GM19463 (cell line): ENCODE data around the gene ANO8.
"Not testable (repeated sequence)": the region's sequence is repeated elsewhere in the genome, so short reads cannot be mapped to it uniquely, and the experiment has no call there.

ENCODE experiments used
- ATAC-seq: cut with Tn5 transposase; IDR thresholded peaks from one replicate; pipeline ENCODE4 v1.9.1; 2021; ENCODE audit warnings: mild to moderate bottlenecking, moderate library complexity; ENCODE audit not compliant: unreplicated experiment

The ANO8 gene

DNA sequence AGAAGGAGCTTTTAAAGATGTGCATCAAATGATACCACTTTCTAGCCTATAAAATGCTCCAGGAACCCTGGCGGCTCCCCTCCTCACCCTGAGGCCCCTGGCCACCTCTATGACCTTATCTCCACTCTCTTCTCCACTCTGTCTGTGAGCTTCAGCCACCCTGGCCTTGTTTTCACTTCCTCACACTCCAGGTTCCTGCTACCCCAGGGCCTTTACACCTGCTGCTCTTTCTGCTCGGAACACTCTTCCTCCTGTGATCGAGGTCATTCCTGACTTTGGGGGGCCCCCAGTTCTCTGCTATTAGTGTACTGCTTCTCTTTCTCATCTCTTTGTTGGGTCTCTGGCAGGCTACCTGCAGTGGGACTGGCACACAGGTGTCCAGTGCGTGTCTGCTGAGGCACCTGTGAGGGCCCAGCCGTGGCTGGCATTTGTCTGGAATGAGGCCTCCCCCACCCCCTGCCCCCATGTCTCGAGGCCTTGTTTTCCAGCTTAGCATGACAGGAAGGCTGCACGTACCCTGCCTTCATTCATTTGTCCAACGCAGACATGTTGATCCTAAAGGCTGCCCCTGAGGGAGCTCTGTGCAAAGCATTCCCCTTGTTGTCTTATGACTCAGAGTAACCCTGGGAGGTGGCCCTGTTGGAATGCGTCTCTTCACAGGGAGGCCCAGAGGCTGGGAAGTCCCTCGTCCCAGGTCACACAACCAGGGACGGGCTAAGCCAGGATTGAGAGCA is 23.0 kb downstream of the ANO8 start:
- no peak for ATAC-seq

DNA sequence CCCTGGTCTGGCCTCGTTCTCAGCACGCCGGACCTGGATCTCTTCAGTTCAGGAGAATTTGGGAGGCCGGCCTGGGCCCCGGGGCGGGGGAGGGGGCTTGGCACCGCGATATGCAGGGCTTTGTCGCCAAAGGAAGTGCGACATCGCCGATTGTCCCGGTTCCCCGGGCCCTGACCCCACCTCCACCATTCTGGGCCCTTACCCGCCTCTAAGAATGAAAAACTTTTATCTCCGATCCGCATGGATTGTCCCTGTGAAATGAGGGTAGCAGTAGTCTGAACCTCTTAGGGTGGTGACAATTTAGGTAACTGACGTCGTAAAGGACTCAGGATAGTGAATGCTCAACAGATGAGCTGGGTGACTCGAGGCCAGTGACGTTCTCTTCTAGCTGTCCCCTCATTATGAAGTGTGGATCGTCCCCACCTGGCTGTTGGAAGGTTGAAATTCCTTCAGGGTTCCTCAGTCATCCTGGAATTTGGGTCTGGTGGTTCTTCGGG is 24.6 kb downstream of the ANO8 start:
- ATAC-seq: no peak

DNA sequence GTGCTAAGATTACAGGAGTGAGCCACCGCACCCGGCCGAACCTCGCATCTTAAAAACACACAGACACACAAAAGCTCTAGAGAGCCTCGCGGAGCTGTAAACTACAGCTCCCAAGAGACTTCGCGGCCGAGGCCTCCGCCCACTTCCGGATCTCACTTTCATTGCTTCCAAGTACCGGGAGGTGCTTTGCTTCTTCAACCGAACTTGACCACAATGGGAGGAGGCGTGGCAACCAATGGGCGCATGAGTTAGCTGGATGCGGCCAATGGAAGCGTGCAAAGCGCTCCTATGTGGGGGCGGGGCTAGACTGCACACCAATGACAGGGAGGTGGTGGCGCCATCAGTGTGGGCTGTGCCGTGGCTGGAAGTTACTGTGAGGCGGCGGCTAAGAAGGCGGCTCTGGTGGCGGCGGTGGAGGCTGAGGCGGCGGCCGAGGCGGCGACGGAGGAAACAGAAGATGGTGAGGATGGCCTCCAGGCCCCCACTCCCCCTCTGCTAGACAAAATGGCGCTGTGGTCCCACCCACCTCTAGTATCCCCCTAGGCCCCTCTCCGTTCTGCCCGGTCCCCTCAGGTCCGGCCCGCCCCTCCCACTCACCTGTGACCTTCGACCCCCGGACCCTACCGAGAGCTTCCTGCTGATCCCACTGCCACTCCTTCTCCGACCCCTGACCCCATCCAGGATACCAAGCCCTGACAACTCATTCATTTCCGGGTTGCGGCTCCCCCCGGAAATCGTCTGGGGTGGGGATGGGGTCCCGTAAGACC is 25.3 kb downstream of the ANO8 start, which contains the start of gene DDA1:
Gene DDA1 (plus strand): TSS at position 366 of the 767 bp plus-strand sequence. CDS start 92 bp downstream, at position 458.
- peak; percentile 68 for ATAC-seq

DNA sequence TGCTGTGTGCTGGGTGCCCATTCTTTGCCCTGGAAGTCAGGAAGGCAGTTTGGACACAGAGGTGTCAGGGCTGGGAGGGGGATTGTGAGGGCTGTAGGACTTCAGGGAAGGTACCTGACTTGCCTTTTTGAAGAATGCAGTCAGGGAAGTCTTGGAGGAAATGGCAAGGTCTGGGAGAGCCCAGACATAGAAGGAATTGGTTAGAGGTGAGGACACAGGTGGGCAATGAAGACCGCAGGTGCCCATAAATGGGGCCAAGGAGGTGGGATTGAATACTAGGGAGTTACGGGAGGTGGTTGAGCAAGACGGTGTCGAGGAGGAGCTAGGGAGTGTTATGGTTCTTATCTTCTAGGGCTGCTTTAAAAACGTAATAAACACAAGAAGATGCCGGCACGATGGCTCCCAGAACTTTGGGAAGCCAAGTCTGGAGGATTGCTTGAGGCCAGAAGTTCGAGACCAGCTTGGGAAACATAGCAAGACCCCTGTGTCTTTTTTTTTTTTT is 26.7 kb downstream of the ANO8 start:
- ATAC-seq: no peak

DNA sequence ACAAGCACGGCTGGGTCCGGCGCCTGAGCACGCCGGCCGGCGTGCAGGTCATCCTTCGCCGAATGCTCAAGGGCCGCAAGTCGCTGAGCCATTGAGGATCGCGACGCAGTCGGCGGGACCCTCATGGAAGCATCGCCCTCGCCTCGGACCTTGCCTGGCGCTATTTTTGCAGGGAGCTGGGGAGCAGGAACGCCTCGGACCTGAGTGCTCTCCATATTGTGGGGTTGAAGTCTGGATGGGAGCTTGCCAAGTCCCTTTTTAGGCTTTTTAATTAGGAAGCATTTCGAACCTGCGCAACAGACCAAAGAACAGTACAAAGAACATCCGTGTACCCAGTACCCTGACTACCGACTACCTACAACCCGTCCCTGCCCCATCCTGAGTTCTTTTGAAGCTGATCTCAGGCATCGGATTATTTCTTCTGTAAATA is 28.4 kb downstream of the ANO8 start:
- no peak for ATAC-seq

DNA sequence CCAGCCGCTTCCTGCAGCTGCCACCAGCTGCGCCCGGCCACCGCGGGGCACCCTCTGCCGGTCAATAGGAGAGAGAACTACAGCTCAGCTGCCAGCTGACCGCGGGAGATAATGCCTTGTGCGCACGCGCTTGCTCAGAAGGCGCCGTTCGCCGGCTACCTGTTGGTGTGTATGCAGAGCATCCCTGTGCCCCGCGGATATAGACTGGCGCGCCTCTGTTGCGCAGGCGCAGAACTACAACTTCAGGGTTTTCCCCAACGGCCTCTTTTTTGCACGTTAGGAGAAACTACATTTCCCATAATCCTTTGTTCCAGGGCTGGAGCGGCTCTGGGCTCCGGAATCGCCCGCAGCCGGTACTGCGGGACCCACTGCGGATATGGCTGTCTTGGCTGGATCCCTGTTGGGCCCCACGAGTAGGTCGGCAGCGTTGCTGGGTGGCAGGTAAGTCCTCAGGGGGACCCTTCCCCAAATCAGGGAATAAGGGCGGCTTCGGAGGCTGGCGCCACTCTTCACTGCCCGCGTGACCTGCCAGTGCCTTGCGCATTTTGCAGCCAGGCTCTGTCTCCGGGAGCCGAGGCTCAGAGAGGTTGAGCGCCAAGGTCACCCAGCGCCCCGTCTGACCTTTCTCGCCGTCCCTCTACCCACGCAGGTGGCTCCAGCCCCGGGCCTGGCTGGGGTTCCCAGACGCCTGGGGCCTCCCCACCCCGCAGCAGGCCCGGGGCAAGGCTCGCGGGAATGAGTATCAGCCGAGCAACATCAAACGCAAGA is 29.0 kb downstream of the ANO8 start, which contains the start of gene MRPL34:
Gene MRPL34 (plus strand): TSS at position 356 of the 768 bp plus-strand sequence. CDS start 21 bp downstream, at position 377.
- ATAC-seq: peak; percentile 58

DNA sequence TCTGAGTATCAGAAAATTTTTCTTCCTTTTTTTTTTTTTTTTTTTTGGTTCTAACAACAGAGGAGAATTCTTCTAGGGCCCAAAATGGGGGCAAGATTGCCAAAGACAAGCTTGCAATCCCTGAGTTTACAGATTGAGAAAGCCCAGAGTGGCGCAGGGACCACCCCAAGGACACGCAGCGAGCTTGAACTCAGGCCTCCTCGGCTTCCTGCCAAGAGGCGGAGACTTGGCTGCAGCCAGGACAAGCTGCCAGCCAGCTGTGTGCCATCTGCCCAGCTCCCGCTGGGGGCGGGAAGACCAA is 29.5 kb downstream of the ANO8 start:
- no peak for ATAC-seq

DNA sequence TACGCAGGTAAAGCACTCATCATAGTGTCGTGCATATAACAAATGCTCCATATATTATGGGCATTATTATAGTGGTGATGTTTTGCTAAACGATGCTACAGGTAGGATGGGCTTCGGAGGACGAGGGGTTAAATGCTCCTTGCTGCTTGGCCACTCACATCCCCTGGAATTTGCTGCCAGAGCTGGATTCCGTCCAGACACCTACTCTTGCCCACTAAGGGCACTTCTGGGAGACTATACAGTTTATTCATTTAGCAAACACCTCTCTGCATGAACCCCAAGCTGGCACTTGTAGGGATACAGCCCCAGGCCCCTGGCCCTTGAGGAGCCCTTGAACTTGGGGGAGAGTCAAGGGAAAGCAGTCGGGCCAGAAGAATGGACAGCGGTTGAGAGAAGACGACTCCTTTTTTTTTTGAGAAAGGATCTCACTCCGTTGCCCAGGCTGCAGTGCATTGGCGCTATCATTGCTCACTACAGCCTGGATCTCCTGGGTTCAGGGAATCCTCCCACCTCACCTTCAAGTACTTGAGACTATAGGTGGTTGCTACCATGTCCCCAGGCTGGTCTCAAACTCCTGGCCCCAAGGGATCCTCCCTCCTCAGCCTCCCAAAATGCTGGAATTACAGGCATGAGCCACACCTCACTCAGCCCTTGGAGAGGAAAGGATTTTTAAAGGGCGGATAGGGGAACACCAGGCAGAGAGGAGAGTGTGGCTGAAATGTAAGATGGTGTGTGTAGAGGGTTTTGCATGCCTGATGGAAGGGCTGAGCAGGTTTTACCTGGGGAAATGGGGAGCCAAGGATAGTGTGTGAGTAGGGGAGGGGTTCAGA is 30.1 kb downstream of the ANO8 start:
- no peak for ATAC-seq

DNA sequence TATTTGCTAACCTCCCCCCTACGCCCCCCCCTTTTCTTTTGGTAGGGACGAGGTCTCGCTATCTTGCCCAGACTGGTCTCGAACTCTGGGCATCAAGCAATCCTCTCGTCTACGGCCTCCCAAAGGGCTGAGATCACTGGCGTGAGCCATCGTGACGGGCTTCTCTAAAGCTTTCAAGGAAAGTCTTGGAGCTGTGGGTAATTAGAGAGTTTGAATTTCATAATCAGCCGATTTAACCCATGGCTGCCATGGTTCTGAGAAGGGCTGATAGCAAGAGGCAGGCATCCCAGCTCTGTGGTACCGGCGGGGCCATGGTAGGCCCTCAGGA is 30.8 kb downstream of the ANO8 start:
- ATAC-seq: no peak

DNA sequence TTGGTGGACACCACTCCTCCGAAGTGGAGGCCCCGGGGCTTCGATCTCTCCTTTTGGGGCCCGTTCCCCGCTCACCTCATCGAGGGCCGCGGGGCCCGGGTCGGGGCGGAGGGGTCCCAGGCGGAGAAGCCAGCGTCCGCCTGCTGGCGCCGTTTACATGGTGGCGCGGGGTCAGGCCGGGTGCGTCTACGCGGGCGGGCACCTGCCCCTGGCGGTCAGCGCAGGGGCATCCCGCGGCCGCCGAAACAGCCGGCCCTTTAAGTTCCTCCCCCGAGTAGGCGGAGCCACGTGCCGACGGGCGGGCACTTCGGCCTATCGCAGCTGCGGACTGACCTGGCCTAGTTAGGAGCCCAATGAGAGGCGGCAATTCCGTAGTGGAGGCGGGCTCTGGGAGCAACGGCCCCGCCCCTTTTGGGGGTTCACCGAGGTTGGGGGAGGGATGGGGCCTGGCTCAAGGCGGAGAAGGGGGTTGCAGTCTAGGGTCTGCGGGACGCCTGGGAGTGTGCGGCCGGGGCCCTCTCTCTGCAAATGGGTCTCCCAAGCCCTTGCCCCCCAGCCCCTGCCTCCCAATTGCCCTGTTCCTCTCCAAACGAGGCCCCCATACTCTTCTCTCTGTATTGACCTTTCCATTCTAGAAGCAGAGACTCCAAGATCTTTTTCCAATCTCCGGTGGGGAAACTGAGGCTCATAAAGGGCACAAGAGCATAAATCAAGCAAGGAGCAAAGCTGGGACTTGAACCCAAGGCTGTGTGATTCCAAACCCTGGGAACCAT is 31.3 kb downstream of the ANO8 start, which contains the start of gene ABHD8:
Gene ABHD8 (minus strand): TSS at position 259 of the 773 bp plus-strand sequence. CDS start 1,809 bp downstream, outside the sequence.
- ATAC-seq: peak; percentile 60

DNA sequence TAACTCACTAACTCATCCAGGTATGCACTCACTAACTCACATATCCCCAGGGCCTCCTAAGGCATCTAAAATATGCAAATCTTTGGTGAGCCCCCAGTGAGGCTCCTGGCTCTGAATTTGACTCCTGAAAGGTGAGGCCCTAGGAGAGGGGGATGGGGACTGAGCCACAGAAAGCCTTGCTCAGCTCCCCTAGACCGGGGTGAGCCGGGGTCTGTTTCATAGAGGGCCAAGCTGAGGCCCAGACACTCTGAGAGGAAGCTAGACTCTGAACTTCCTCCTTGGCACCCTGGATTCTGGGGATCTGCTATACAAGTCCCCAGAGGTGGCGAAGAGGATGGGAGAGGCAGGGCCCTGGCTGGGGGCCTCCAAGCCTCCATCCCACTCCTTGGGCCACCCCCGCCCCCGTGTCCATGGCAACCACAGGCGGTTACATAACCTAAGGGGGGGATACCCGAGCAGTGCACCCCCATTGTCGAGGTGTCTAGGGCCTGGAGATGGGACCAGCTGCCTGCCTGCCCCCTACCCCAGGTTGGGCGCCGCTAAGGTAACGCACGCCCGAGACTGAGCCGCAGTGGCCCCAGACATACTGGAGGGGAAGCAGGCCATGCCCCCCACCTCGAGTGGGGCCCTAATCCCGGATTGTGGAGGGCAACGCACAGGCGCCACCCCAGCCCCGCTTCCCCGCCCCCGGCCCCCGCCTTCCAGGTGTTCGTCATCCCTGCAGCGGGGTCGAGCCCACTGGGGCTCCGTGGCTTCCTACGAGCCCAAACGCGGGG is 32.1 kb downstream of the ANO8 start:
- no peak for ATAC-seq

DNA sequence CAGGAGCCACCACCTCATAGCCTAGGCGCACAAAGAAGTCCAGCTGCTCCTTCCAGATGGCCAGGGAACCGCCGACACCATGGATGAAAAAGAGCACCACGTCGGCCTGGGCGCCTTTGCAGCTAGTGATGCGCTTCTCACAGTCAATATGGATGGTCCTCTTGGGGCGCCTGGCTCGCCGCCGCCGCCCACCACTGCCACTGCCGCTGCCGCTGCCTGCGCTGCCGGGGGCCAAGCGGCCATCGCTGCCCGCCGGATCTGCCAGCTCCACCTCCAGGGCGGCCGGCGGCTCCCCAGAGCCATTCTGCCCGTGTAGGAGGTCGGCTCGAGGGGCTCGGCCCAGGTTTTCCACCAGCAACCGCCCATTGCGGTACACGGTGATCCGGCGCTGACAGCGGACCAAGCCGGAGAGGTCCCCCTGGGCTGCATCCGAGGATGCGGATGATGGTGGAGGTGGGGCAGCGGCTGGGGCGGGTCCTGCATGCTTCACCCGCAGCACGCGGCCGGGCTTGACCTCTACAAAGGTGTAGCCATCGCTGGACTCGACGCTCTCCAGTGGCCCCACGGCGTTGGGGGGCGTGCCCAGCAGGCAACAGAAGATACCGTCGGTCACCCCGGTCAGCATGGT is 33.5 kb downstream of the ANO8 start:
- ATAC-seq: no peak

DNA sequence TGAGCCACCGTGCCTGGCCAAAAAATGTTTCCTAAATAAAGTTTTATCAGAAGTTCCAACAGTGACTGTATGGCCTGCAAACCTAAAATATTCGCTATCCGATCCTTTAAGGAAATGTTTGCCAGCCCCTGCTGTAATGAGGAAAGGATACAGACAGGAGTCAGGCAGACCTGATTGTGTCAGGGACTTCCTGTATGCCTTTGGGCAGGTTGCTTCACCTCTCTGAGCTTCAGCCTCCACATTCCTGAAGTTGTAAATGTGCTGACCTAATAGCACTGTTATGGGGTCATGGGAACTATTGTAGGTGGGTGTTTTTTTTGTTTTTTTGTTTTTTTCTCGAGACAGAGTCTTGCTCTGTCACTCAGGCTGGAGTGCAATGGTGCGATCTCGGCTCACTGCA is 37.7 kb downstream of the ANO8 start:
- no peak for ATAC-seq

DNA sequence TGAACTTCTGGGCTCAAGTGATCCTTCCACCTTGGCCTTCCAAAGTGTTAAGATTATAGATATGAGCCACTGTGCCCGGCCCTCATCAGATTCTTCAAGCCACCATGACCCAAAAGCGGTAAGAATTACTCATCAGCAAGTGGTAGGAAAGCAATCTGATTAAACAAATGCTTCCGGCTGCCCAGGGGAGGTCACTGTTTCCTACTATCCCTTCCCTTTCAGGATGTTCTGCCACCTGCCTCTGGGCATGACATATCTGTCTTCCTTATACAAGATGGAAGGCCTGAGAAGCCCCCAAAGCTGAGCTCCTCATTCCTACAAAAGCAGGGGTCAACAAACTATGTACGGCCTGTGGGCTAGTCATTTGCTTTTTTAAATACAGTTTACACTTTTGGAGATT is 38.4 kb downstream of the ANO8 start:
- ATAC-seq: no peak

DNA sequence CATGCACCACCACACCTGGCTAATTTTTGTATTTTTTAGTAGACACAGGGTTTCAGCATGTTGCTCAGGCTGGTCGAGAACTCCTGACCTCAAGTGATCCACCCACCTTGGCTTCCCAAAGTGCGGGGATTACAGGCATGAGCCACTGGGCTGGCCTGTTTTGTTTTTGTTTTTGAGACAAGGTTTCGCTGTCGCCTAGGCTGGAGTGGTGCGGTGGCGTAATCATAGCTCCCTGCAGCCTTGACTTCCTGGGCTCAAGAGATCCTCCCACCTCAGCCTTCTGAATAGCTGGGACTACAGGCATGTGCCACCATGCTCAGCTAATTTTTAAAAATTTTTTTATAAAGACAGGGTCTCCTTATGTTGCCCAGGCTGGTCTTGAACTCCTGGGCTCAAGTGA is 39.1 kb downstream of the ANO8 start:
- not testable (repeated sequence) for ATAC-seq

DNA sequence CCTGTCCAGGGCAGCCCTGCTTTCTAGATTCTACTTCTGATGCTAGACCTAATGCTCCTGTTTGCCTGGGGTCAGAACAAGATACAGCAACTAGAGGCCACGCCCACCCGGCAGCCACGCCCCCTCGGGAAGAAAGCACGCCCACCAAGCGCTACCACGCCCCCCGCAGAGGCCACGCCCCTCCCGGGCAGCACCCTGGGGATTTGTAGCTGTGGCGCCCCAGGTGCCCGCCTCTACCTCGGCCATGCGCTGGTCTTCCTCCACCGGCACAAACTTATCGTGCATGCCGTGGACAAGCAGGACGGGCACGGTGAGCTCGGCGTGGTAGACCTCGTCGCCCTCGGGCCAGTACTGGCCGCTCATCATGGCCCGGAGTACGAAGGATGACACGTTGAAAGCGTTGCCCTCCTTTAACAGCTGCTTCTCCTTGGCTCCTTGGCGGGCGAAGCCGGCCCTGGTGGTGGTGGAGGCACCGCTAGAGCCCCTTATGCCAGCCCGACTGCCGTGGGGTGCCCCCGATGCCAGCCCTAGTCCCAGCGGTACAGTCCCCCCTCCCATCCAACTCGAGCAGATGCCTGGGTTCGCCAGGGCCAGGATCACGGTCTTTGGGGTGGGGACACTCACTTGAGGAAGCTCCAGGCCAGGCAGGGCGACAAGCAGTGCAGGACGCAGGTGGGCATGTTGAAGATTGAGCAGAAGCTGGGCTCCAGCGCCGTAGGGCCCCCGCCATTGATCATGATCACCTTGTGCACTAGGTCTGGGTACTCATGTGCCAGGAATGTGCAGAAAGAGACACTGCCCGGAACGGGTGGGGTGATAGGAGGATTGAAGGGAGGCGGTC is 40.4 kb downstream of the ANO8 start:
- no peak for ATAC-seq

DNA sequence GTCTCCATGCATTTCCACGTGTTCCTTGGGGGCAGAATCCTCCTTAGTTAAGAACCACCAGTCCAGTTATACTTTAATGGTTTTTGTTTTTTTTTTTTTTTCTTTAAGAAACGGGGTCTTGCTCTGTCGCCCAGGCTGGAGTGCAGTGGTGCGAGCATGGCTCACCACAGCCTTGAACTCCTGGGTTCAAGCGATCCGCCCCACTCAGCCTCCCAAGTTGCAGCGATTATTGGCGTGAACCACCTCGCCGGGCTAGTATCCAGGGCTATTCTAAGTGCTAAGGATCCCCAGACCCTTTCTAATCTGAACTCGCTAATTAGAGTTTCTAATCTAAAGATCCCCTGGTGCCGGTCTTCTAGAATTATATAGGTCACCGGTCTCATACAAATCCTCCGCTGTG is 41.0 kb downstream of the ANO8 start:
- no peak for ATAC-seq
